GM06990 (cell line): ENCODE measurements around the gene CDH16.
"Not testable (repeated sequence)": the region's sequence is repeated elsewhere in the genome, so short reads cannot be mapped to it uniquely, and the experiment has no call there.

Source experiments
- DNase-seq: peaks from one replicate; pipeline ENCODE4 v3.0.0-alpha.2; 2011; ENCODE audit not compliant: insufficient read length; ENCODE audit errors: extremely low read depth
- H3K27me3 ChIP-seq: replicated peaks from 2 replicates; pipeline ENCODE4 v1.6.0; 2011; ENCODE audit warnings: low read length; ENCODE audit not compliant: control insufficient read depth, insufficient read depth
- H3K36me3 ChIP-seq: 2 replicates; pipeline ENCODE4 v1.5.1; 2011; ENCODE audit warnings: low read length; ENCODE audit not compliant: control insufficient read depth, insufficient read depth
- H3K4me3 ChIP-seq: replicated peaks from 2 replicates; pipeline ENCODE4 v1.5.1; 2011; ENCODE audit warnings: low read depth, mild to moderate bottlenecking, control low read depth, low read length
- TF ChIP-seq, protein P1 (sequence below): IDR thresholded peaks from 2 replicates; pipeline ENCODE4 v1.5.1; 2011; ENCODE audit warnings: low read length, control low read depth, mild to moderate bottlenecking, inconsistent platforms; ENCODE audit not compliant: insufficient read depth, poor library complexity, severe bottlenecking

The CDH16 gene

DNA sequence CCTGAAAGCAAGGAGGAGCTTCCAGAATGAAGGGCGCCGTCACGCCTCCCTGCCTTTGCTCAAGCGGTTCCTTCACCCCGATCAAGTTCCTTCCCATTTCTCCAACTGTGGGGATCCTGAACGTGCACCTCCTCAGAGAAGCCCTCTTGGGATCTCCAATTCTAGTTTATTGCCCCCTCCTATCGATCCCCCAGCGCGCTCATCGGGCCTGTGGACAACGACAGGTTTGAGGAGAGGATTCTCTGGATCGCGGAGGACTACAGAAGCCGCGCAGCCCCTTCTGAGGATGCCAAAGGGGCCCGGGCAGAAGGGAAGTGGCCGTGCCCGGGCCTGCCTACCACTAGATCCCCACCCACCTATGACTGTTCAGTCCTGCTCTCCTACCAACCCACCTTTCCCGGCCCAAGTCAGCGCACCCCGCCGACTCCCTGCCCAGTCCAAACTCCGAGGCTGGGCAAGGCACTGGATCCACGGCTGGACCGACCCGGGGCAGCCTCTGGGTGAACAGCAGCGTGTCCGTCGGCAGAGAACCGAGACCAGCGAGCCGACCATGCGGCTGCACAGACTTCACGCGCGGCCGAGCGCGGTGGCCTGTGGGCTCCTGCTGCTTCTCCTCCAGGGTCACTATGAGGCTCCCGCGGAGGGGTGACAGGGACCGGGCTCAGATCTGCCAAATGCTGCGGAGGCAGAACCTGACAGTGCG is 29.6 kb upstream of the CDH16 start:
- DNase-seq = peak; percentile 53
- Histone ChIP-seq H3K36me3 (peaks cover 5% of the 10 kb centered on the region), H3K4me3 (peak overlapping the region; percentile 56), H3K27me3 (no peaks in the 10 kb centered on the region)
- TF ChIP-seq, protein P1, sequence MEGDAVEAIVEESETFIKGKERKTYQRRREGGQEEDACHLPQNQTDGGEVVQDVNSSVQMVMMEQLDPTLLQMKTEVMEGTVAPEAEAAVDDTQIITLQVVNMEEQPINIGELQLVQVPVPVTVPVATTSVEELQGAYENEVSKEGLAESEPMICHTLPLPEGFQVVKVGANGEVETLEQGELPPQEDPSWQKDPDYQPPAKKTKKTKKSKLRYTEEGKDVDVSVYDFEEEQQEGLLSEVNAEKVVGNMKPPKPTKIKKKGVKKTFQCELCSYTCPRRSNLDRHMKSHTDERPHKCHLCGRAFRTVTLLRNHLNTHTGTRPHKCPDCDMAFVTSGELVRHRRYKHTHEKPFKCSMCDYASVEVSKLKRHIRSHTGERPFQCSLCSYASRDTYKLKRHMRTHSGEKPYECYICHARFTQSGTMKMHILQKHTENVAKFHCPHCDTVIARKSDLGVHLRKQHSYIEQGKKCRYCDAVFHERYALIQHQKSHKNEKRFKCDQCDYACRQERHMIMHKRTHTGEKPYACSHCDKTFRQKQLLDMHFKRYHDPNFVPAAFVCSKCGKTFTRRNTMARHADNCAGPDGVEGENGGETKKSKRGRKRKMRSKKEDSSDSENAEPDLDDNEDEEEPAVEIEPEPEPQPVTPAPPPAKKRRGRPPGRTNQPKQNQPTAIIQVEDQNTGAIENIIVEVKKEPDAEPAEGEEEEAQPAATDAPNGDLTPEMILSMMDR = no peak

GRCh38 chr16:66947302-66948065 is 28.8 kb upstream of the CDH16 start:
- TF ChIP-seq, protein P1 = peak; percentile 78
- Histone ChIP-seq H3K27me3 (no peaks in the 10 kb centered on the region), H3K4me3 (peak overlapping the region; percentile 56), H3K36me3 (peaks cover 8% of the 10 kb centered on the region)
- peak; percentile 50 for DNase-seq

GRCh38 chr16:66946974-66947301 is 28.3 kb upstream of the CDH16 start:
- H3K27me3 ChIP-seq = no peaks in the 10 kb centered on the region
- TF ChIP-seq, protein P1 = no peak
- no peak for DNase-seq
- no peak overlapping the region for H3K4me3 ChIP-seq
- H3K36me3 ChIP-seq = peaks cover 12% of the 10 kb centered on the region

DNA sequence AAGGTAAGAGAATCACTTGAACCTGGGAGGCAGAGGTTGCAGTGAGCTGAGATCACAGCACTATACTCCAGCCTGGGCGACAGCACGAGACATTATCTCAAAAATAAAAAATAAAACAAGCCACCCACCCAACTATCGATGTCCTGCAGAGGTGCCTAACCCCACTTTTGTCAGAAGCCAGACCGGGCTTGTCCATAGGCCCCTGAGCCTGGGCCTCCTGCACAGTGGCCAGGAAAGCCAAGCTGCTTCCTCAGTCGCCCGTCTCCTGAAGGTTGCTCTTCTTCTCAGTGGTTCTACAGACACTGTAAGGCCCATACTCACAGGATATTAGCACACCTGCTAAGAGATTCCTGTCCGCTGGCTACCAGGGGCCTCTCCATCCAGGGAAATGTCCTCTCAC is 27.9 kb upstream of the CDH16 start:
- H3K36me3 ChIP-seq = peaks cover 13% of the 10 kb centered on the region
- H3K4me3 ChIP-seq = no peak overlapping the region
- DNase-seq = no peak
- TF ChIP-seq, protein P1 = no peak
- no peaks in the 10 kb centered on the region for H3K27me3 ChIP-seq

GRCh38 chr16:66945939-66946338 is 27.3 kb upstream of the CDH16 start:
- Histone ChIP-seq H3K4me3 (no peak overlapping the region), H3K27me3 (no peaks in the 10 kb centered on the region), H3K36me3 (peaks cover 19% of the 10 kb centered on the region)
- DNase-seq = no peak
- TF ChIP-seq, protein P1 = no peak

DNA sequence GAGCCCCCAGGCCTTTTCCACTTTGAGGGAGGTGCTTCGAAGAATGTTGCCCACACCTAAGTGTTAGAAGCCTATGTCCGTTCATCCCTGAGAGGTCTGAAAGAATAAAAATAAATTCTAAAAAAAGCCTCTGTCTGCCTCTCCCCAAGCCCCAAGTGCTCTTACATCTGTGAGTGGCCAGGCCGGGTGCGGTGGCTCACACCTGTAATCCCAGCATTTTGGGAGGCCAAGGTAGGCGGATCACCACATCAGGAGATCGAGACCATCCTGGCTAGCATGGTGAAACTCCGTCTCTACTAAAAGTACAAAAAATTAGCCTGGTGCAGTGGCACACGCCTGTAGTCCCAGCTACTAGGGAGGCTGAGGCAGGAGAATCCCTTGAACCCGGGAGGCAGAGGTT is 26.3 kb upstream of the CDH16 start:
- H3K4me3 ChIP-seq, DNase-seq, H3K27me3 ChIP-seq: not testable (repeated sequence)
- H3K36me3 ChIP-seq = peaks cover 26% of the 10 kb centered on the region
